HG03457 (cell line): ENCODE measurements around the gene MEIS2.

ENCODE experiments used
- ATAC-seq: cut with Tn5 transposase; IDR thresholded peaks from one replicate; pipeline ENCODE4 v1.9.1; 2021; ENCODE audit warnings: moderate number of reproducible peaks; ENCODE audit not compliant: unreplicated experiment

MEIS2 gene

GRCh38 chr15:36881516-36881915, 218.8 kb downstream of the MEIS2 start:
- no peak for ATAC-seq

GRCh38 chr15:36880913-36881460, 219.4 kb downstream of the MEIS2 start:
- no peak for ATAC-seq

DNA sequence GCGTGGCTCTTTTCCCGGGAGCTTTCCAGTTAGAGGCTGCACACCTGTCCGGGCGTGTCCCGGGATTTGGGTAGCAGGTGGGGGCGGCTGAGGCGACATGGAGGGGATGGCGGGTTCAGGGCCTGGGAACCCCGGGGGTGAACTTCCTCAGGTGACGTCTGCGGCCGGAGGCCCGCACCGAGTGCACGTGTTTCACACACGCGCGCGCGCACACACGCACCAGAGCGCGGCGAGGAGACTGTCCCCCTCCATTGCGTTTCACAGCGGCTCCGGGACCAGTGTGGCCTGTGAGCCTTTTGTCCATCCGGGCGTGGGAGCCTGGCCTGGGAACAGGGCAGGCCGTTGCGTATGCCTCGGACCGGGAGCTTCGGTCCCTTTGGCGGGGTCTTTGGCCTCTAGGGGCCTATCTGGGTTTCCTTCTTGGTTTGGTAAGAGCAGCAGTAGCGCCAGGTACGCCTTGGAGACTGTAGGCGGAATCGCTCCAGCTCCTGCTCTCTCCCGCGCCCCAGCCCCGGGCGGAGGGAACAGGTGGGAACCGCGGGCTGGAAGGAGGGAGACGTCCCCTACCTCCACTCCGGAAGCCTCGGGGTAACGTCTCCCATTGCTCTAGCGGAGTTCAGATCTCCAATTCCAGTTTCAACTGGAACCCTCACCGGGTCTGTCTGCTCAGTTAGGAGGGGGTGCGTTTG, 220.0 kb downstream of the MEIS2 start:
- no peak for ATAC-seq

- ATAC-seq, result no peak
Measured at GRCh38 chr15:36879568-36880222, 220.7 kb downstream of the MEIS2 start.

DNA sequence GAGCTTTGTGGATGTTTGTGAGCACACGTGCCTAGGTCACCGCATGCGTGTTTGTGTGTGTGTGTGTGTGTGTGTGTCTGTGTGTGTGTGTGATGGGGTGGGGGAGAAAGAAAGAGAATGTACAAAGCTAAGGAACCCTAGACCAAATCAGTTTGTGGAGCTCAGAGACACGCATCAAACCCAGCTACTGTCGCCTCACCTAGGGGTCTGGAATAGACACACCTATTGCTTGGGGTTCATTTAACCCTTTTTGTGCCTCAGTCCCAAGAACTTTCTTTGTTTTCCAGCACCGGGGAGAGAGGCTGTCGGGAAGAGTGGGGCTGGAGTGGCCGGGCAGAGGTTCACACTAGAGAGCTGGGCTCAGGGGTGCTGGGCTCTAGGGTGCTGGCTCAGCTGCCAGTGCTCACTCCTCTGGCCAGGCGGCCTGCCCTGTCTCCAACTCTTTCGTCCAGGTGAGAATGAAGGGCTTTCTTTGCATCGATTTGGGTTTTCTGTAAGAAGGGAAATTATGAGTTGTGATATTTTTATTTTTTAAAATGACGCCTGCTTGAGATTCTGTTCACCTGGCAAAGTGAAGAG, 221.6 kb downstream of the MEIS2 start:
- ATAC-seq, result no peak

DNA sequence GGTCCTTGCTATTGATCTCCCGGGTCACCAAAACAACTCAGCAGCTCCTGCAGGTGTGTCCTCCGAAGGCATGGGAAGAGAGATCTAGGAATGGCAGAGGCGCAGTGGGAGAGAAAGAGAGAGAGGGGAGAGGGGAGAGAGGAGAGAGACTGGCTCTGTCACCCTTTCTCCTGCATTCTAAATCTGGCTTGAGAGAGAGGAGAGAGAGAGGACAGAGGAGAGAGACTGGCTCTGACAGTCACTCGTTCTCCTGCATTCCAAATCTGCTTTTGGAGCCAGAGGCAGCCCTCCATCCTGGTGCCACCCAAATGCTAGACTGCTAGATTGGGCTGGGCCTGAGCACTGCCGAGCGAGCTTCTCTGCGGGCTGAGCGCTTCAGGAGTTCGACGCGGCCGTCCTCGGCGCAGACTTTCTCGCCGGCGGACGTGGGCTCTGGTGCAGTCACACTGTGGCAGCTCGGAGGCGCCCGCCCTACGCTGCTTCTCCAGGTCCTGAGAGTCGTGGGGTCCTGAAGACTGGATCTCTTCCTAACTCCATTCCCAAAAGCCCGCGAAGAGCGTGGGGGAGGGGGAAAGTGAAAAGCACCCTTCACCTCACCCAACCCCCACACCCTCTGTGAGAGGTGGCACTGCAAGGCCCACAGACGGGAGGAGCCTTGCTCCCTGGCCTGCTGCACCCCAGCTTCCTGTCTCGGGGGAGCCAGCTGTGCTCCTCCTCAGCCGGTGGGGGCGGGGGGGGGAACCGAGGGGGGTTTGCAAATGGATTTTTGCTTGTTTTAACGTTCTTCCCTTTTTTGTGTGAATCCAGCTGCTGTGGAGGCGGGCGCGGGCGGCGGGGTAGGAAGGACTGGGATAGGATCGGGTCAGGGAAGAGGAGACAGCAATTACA, 222.3 kb downstream of the MEIS2 start:
- ATAC-seq, result no peak

- ATAC-seq, result no peak
Measured at GRCh38 chr15:36877294-36877693, 223.1 kb downstream of the MEIS2 start.

DNA sequence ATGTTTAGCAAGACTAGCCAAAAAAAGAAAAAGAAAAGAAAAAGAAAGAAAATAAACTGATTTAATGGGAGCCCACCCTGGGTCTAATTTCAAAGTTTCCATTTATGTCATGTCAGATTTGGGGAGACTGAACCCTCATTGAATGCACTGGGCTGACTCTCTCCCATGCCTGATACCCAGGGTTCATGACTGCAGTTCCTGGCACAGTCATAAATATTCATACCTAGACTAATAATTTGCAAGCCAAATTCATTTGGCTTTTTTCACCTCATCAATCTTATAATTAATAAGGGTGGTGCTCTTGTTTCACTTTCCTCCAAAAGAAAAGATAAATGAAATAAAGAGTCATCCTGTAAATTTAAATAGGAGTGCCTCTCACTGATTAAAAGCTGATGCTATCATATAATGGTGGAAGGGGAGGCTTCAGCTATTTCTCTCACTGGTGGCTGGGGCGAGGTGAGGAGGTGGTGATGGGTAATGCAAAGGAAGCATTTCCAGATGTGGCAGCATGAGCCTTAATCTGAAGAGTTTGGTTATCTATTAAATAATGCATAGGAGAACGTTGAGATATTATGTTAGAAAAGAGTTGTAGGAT, 224.5 kb downstream of the MEIS2 start:
- ATAC-seq, result no peak

- no peak for ATAC-seq
Measured at GRCh38 chr15:36874930-36875329, 225.4 kb downstream of the MEIS2 start.

GRCh38 chr15:36867436-36867835, 232.9 kb downstream of the MEIS2 start:
- no peak for ATAC-seq

GRCh38 chr15:36866896-36867295, 233.5 kb downstream of the MEIS2 start:
- no peak for ATAC-seq

GRCh38 chr15:36863570-36863969, 236.8 kb downstream of the MEIS2 start:
- ATAC-seq, result no peak

DNA sequence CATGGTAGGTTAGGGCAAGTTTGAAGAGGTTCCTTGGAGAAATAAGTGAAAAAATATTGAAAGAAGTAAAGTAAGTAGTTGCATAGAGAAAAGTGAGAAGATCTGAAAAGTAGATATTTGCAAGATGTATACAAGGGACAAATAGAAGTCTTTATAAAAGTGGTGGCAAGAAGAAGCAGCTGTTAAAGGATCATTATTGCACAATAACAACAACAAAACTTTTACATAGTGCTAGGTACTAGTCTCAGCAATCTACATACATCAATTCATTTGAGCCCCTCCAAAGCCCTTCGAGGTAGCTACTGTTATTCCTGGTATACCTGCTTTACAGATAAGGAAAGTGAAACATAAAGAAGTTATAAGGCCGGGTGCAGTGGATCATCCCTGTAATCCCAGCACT, 239.6 kb downstream of the MEIS2 start:
- ATAC-seq, result no peak

DNA sequence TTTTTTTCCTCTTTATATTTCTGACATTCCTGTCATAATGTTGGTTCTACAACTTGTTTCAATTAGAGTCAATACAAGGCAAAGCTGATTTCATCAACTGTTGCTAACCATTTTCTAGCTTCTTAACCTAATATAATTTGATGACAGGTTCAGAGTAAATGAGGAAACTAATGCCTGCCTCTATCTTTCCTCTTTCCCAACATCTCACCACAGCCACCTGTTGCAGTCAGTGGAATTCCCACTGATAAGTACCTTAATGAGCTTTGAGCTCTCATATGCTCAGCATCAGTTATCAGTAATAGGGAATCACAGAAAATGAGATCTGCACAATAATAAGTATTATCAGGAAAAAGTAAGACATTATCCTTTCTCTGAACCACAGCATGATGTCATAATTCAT, 241.9 kb downstream of the MEIS2 start:
- ATAC-seq, result no peak

DNA sequence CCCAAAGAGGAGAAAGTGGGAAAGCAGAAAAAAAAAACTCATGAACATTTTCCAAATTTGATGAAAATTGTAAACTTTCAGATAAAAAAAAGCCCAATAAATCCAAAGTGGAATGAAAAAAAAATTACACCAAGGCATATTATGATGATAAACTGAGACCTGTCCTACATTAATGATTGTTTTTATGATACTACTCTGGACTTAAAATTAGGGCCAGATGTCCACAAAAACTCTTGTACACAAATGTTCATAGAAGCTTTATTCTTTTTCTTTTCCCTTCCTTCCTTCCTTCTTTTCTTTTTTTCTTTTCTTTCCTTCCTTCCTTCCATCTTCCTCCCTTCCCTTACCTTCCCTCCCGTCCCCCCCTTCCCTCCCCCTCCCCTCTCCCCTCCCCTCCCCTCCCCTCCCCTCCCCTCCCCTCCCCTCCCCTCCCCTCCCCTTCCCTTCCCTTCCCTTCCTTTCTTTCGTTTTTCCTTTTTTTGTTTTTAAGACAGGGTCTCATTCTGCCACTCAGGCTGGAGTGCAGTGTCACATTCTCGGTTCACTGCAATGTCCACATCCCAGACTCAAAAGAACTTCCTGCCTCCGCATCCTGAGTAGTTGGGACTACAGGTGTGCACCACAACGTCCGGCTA, 243.9 kb downstream of the MEIS2 start:
- ATAC-seq, result no peak

DNA sequence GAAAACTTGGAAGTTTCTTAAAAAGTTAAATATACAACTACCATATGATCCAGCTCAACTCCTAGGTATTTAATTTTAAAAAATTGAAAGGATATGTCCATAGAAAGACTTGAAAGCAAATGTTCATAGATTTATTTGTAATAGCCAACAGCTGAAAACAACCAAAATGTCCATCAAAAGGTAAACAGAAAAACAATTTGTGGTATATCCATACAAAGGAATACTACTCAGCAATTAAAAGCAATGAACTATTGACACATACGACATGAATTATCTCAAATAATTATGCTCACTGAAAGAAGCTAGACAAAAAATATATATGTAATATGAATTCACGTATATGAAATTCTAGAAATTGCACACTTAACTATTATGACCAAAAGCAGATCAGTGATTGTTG, 249.5 kb downstream of the MEIS2 start:
- no peak for ATAC-seq

GRCh38 chr15:36845270-36845669, 255.1 kb downstream of the MEIS2 start:
- no peak for ATAC-seq

DNA sequence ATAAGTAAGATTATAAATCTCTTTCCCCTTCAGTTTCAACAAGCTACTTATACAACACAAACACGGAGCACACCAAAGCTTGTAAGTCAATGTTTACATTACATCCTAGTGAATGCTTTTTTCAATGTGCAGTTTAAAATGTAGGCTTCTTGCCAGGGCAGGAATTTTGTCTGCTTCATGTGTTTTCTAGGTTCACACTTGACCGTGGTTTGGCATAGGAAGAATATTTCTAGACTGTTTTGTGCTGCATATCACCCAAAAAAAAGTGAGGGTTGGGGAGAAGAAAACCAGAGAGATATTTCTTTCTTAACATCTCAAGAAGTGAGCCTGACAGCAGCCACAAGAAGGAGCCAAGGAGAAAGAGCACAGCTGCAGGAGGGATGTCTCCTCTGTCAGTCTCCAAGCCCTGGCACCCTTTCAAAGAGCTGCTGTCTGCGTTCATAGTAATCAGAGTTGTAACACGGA, 255.8 kb downstream of the MEIS2 start:
- no peak for ATAC-seq

GRCh38 chr15:36843822-36844221, 256.5 kb downstream of the MEIS2 start:
- no peak for ATAC-seq

GRCh38 chr15:36841193-36841592, 259.2 kb downstream of the MEIS2 start:
- ATAC-seq, result no peak
